Measurements from ENCODE around the gene VAT1L.
"Not testable (repeated sequence)": the region's sequence is repeated elsewhere in the genome, so short reads cannot be mapped to it uniquely, and the experiment has no call there.

The VAT1L gene

GRCh38 chr16:77937473-77938149 is 149.2 kb downstream of the VAT1L start:
- Histone ChIP-seq H3K4me1 (ENCODE audit: control insufficient read depth, insufficient read depth, low read length) (no peaks in the 10 kb centered on the region; the same call in 1 of the 2 replicates), H3K9ac (ENCODE audit: low read length) (no peak overlapping the region), H3K27ac (ENCODE audit: low read depth, low read length) (no peak overlapping the region), H3K27me3 (ENCODE audit: control insufficient read depth, insufficient read depth, low read length) (no peaks in the 10 kb centered on the region), H3K4me3 (ENCODE audit: low read depth, low read length) (no peak overlapping the region), H3K9me3 (ENCODE audit: control insufficient read depth, insufficient read depth, low read depth, low read length) (peaks cover 19% of the 10 kb centered on the region), H3K36me3 (ENCODE audit: control insufficient read depth, insufficient read depth, low read length) (peaks cover 12% of the 10 kb centered on the region)

- Histone ChIP-seq H3K27me3 (ENCODE audit: control insufficient read depth, insufficient read depth, low read length) (no peaks in the 10 kb centered on the region), H3K9me3 (ENCODE audit: control insufficient read depth, insufficient read depth, low read depth, low read length) (peaks cover 19% of the 10 kb centered on the region)
Measured at GRCh38 chr16:77938913-77939312, 150.5 kb downstream of the VAT1L start.

GRCh38 chr16:77939968-77940367 is 151.6 kb downstream of the VAT1L start:
- H3K9me3 ChIP-seq (ENCODE audit: control insufficient read depth, insufficient read depth, low read depth, low read length) = peaks cover 19% of the 10 kb centered on the region
- H3K4me1 ChIP-seq (ENCODE audit: control insufficient read depth, insufficient read depth, low read length) = no peaks in the 10 kb centered on the region
- H3K36me3 ChIP-seq (ENCODE audit: control insufficient read depth, insufficient read depth, low read length) = peaks cover 12% of the 10 kb centered on the region
- H3K27ac ChIP-seq (ENCODE audit: low read depth, low read length) = no peak overlapping the region
- no peak overlapping the region for H3K4me3 ChIP-seq (ENCODE audit: low read depth, low read length)
- H3K9ac ChIP-seq (ENCODE audit: low read length) = no peak overlapping the region
- no peaks in the 10 kb centered on the region for H3K27me3 ChIP-seq (ENCODE audit: control insufficient read depth, insufficient read depth, low read length)

More at GRCh38 chr16:77938913-77939312, 150.5 kb downstream of the VAT1L start:
- Histone ChIP-seq H3K9ac (ENCODE audit: low read length) (no peak overlapping the region), H3K4me3 (ENCODE audit: low read depth, low read length) (no peak overlapping the region), H3K36me3 (ENCODE audit: control insufficient read depth, insufficient read depth, low read length) (peaks cover 12% of the 10 kb centered on the region), H3K27ac (ENCODE audit: low read depth, low read length) (no peak overlapping the region), H3K4me1 (ENCODE audit: control insufficient read depth, insufficient read depth, low read length) (no peaks in the 10 kb centered on the region; the same call in 1 of the 2 replicates)

- Histone ChIP-seq H3K27me3 (ENCODE audit: control insufficient read depth, insufficient read depth, low read length) (no peaks in the 10 kb centered on the region), H3K36me3 (ENCODE audit: control insufficient read depth, insufficient read depth, low read length) (peaks cover 11% of the 10 kb centered on the region), H3K27ac (ENCODE audit: low read depth, low read length) (no peak overlapping the region), H3K4me3 (ENCODE audit: low read depth, low read length) (no peak overlapping the region), H3K4me1 (ENCODE audit: control insufficient read depth, insufficient read depth, low read length) (peaks cover 9% of the 10 kb centered on the region; the same call in 1 of the 2 replicates), H3K9me3 (ENCODE audit: control insufficient read depth, insufficient read depth, low read depth, low read length) (peaks cover 12% of the 10 kb centered on the region), H3K9ac (ENCODE audit: low read length) (no peak overlapping the region)
Measured at GRCh38 chr16:77943801-77944200, 155.4 kb downstream of the VAT1L start.

GRCh38 chr16:77944631-77945030 is 156.3 kb downstream of the VAT1L start:
- Histone ChIP-seq H3K27me3 (ENCODE audit: control insufficient read depth, insufficient read depth, low read length) (no peaks in the 10 kb centered on the region), H3K9me3 (ENCODE audit: control insufficient read depth, insufficient read depth, low read depth, low read length) (peaks cover 9% of the 10 kb centered on the region), H3K27ac (ENCODE audit: low read depth, low read length) (no peak overlapping the region), H3K36me3 (ENCODE audit: control insufficient read depth, insufficient read depth, low read length) (peaks cover 8% of the 10 kb centered on the region), H3K9ac (ENCODE audit: low read length) (no peak overlapping the region), H3K4me3 (ENCODE audit: low read depth, low read length) (no peak overlapping the region), H3K4me1 (ENCODE audit: control insufficient read depth, insufficient read depth, low read length) (peaks cover 17% of the 10 kb centered on the region)

- Histone ChIP-seq H3K4me1 (ENCODE audit: control insufficient read depth, insufficient read depth, low read length) (peaks cover 20% of the 10 kb centered on the region), H3K9ac (ENCODE audit: low read length) (no peak overlapping the region), H3K27me3 (ENCODE audit: control insufficient read depth, insufficient read depth, low read length) (no peaks in the 10 kb centered on the region), H3K4me3 (ENCODE audit: low read depth, low read length) (no peak overlapping the region), H3K27ac (ENCODE audit: low read depth, low read length) (no peak overlapping the region), H3K36me3 (ENCODE audit: control insufficient read depth, insufficient read depth, low read length) (peaks cover 8% of the 10 kb centered on the region), H3K9me3 (ENCODE audit: control insufficient read depth, insufficient read depth, low read depth, low read length) (peaks cover 9% of the 10 kb centered on the region)
Measured at GRCh38 chr16:77945126-77945525, 156.8 kb downstream of the VAT1L start.

GRCh38 chr16:77946823-77947222 is 158.5 kb downstream of the VAT1L start:
- Histone ChIP-seq H3K27ac (ENCODE audit: low read depth, low read length) (no peak overlapping the region), H3K9ac (ENCODE audit: low read length) (no peak overlapping the region), H3K9me3 (ENCODE audit: control insufficient read depth, insufficient read depth, low read depth, low read length) (peaks cover 7% of the 10 kb centered on the region), H3K4me3 (ENCODE audit: low read depth, low read length) (no peak overlapping the region), H3K4me1 (ENCODE audit: control insufficient read depth, insufficient read depth, low read length) (peaks cover 20% of the 10 kb centered on the region), H3K27me3 (ENCODE audit: control insufficient read depth, insufficient read depth, low read length) (no peaks in the 10 kb centered on the region), H3K36me3 (ENCODE audit: control insufficient read depth, insufficient read depth, low read length) (peaks cover 3% of the 10 kb centered on the region)

- H3K9me3 ChIP-seq (ENCODE audit: control insufficient read depth, insufficient read depth, low read depth, low read length); H3K9ac ChIP-seq (ENCODE audit: low read length); H3K27me3 ChIP-seq (ENCODE audit: control insufficient read depth, insufficient read depth, low read length); H3K4me3 ChIP-seq (ENCODE audit: low read depth, low read length); H3K36me3 ChIP-seq (ENCODE audit: control insufficient read depth, insufficient read depth, low read length); H3K27ac ChIP-seq (ENCODE audit: low read depth, low read length): not testable (repeated sequence)
- H3K4me1 ChIP-seq (ENCODE audit: control insufficient read depth, insufficient read depth, low read length) = peaks cover 23% of the 10 kb centered on the region
Measured at GRCh38 chr16:77947590-77947989, 159.2 kb downstream of the VAT1L start.

GRCh38 chr16:77948835-77949234 is 160.5 kb downstream of the VAT1L start:
- Histone ChIP-seq H3K4me1 (ENCODE audit: control insufficient read depth, insufficient read depth, low read length) (peaks cover 23% of the 10 kb centered on the region), H3K36me3 (ENCODE audit: control insufficient read depth, insufficient read depth, low read length) (no peaks in the 10 kb centered on the region; the same call in 1 of the 2 replicates), H3K4me3 (ENCODE audit: low read depth, low read length) (no peak overlapping the region), H3K27ac (ENCODE audit: low read depth, low read length) (no peak overlapping the region), H3K27me3 (ENCODE audit: control insufficient read depth, insufficient read depth, low read length) (no peaks in the 10 kb centered on the region), H3K9ac (ENCODE audit: low read length) (no peak overlapping the region), H3K9me3 (ENCODE audit: control insufficient read depth, insufficient read depth, low read depth, low read length) (no peaks in the 10 kb centered on the region)

- Histone ChIP-seq H3K9ac (ENCODE audit: low read length) (no peak overlapping the region), H3K4me1 (ENCODE audit: control insufficient read depth, insufficient read depth, low read length) (peaks cover 23% of the 10 kb centered on the region), H3K36me3 (ENCODE audit: control insufficient read depth, insufficient read depth, low read length) (no peaks in the 10 kb centered on the region; the same call in 1 of the 2 replicates), H3K4me3 (ENCODE audit: low read depth, low read length) (no peak overlapping the region), H3K27me3 (ENCODE audit: control insufficient read depth, insufficient read depth, low read length) (no peaks in the 10 kb centered on the region), H3K9me3 (ENCODE audit: control insufficient read depth, insufficient read depth, low read depth, low read length) (no peaks in the 10 kb centered on the region), H3K27ac (ENCODE audit: low read depth, low read length) (no peak overlapping the region)
Measured at GRCh38 chr16:77949445-77949844, 161.1 kb downstream of the VAT1L start.

- no peaks in the 10 kb centered on the region; the same call in 1 of the 2 replicates for H3K36me3 ChIP-seq (ENCODE audit: control insufficient read depth, insufficient read depth, low read length)
- no peak overlapping the region for H3K4me3 ChIP-seq (ENCODE audit: low read depth, low read length)
- H3K27ac ChIP-seq (ENCODE audit: low read depth, low read length) = no peak overlapping the region
- no peaks in the 10 kb centered on the region for H3K27me3 ChIP-seq (ENCODE audit: control insufficient read depth, insufficient read depth, low read length)
- peaks cover 20% of the 10 kb centered on the region for H3K4me1 ChIP-seq (ENCODE audit: control insufficient read depth, insufficient read depth, low read length)
- no peaks in the 10 kb centered on the region for H3K9me3 ChIP-seq (ENCODE audit: control insufficient read depth, insufficient read depth, low read depth, low read length)
- no peak overlapping the region for H3K9ac ChIP-seq (ENCODE audit: low read length)
Measured at GRCh38 chr16:77951788-77952187, 163.4 kb downstream of the VAT1L start.
